Measurements from ENCODE around the gene CAMKMT.

GRCh38 chr2:44706681-44707553 is 345.2 kb downstream of the CAMKMT start:
- no peak for TF ChIP-seq CTCF (IDR thresholded peaks at IDR 0.05)
- no peak for TF ChIP-seq POLR2AphosphoS5 (IDR thresholded peaks at IDR 0.05)
